Mesenchymal stem cell (in vitro differentiated cells and primary cell): ENCODE measurements around the gene PPP1R36.
"Not testable (repeated sequence)": the region's sequence is repeated elsewhere in the genome, so short reads cannot be mapped to it uniquely, and the experiment has no call there.

ENCODE experiments used
- DNase-seq: peaks from one replicate; pipeline ENCODE4 v3.0.0-alpha.2; 2013
- H2AFZ ChIP-seq: one replicate; pipeline ENCODE4 v1.6.1; 2013; ENCODE audit warnings: low read depth, mild to moderate bottlenecking, control low read depth, inconsistent platforms, low read length, moderate library complexity
- H2AK5ac ChIP-seq: 2 replicates; pipeline ENCODE4 v1.6.1; 2013; ENCODE audit warnings: low read length, moderate library complexity, mild to moderate bottlenecking, inconsistent platforms; ENCODE audit not compliant: severe bottlenecking
- H2BK120ac ChIP-seq: one replicate; pipeline ENCODE4 v1.6.1; 2013; ENCODE audit warnings: low read depth, mild to moderate bottlenecking, inconsistent platforms, low read length, moderate library complexity
- H2BK12ac ChIP-seq, 2 experiments: one replicate each; pipeline ENCODE4 v1.6.1; 2013; ENCODE audit warnings: inconsistent platforms in 2 of 2, low read length in 2 of 2, mild to moderate bottlenecking in 2 of 2, moderate library complexity in 2 of 2, control low read depth in 1 of 2
- H2BK15ac ChIP-seq: one replicate; pipeline ENCODE4 v1.6.1; 2013; ENCODE audit warnings: mild to moderate bottlenecking, low read depth, inconsistent platforms; ENCODE audit not compliant: poor library complexity, severe bottlenecking
- H2BK5ac ChIP-seq: 2 replicates; pipeline ENCODE4 v1.6.1; 2013; ENCODE audit warnings: low read depth, mild to moderate bottlenecking, low read length, control low read depth, inconsistent platforms; ENCODE audit not compliant: poor library complexity, severe bottlenecking
- H3K14ac ChIP-seq, 2 experiments: one replicate each; pipeline ENCODE4 v1.6.1; 2013; ENCODE audit warnings: inconsistent platforms in 2 of 2, low read length in 2 of 2, control low read depth in 1 of 2, mild to moderate bottlenecking in 1 of 2, moderate library complexity in 1 of 2
- H3K18ac ChIP-seq, 2 experiments: one replicate each; pipeline ENCODE4 v1.6.1; 2013; ENCODE audit warnings: inconsistent platforms in 2 of 2, low read length in 2 of 2, control low read depth in 1 of 2, low read depth in 1 of 2, mild to moderate bottlenecking in 1 of 2
- H3K23ac ChIP-seq, 2 experiments: one replicate each; pipeline ENCODE4 v1.6.1; 2013; ENCODE audit warnings: inconsistent platforms in 2 of 2, low read length in 2 of 2, mild to moderate bottlenecking in 2 of 2, moderate library complexity in 2 of 2, control low read depth in 1 of 2
- H3K27ac ChIP-seq: 2 replicates; pipeline ENCODE4 v1.5.1; 2013; ENCODE audit warnings: mild to moderate bottlenecking, moderate library complexity, low read length, control low read depth, inconsistent platforms; ENCODE audit not compliant: poor library complexity, severe bottlenecking
- H3K27me3 ChIP-seq, 2 experiments: 2 replicates each; pipeline versions ENCODE4 v1.6.1 to v1.7.0; 2013; ENCODE audit warnings: low read length in 2 of 2, mild to moderate bottlenecking in 2 of 2, moderate library complexity in 2 of 2, control low read depth in 1 of 2, inconsistent platforms in 1 of 2; ENCODE audit not compliant: control insufficient read depth in 1 of 2, insufficient read depth in 1 of 2
- H3K36me3 ChIP-seq, 2 experiments: 2 replicates each; pipeline versions ENCODE4 v1.6.1 to v1.7.0; 2013; ENCODE audit warnings: low read length in 2 of 2, control low read depth in 1 of 2, inconsistent platforms in 1 of 2, low read depth in 1 of 2, mild to moderate bottlenecking in 1 of 2; ENCODE audit not compliant: insufficient read depth in 2 of 2, control insufficient read depth in 1 of 2
- H3K4ac ChIP-seq, 2 experiments: one replicate each; pipeline ENCODE4 v1.6.1; 2013; ENCODE audit warnings: inconsistent platforms in 2 of 2, low read length in 2 of 2, mild to moderate bottlenecking in 2 of 2, moderate library complexity in 2 of 2, control low read depth in 1 of 2, low read depth in 1 of 2
- H3K4me1 ChIP-seq: 2 replicates; pipeline ENCODE4 v1.6.1; 2013; ENCODE audit warnings: low read depth, low read length, control low read depth; ENCODE audit not compliant: control insufficient read depth, insufficient read depth
- H3K4me2 ChIP-seq: 2 replicates; pipeline ENCODE4 v1.6.1; 2013; ENCODE audit warnings: low read length, mild to moderate bottlenecking, inconsistent platforms; ENCODE audit not compliant: poor library complexity, severe bottlenecking
- H3K4me3 ChIP-seq, 2 experiments: 2 replicates each; pipeline versions ENCODE4 v1.5.1 to v1.7.0; 2013; ENCODE audit warnings: low read length in 2 of 2, mild to moderate bottlenecking in 2 of 2, control low read depth in 1 of 2, low read depth in 1 of 2; ENCODE audit not compliant: insufficient read depth in 1 of 2
- H3K79me1 ChIP-seq: replicated peaks from 2 replicates; pipeline ENCODE4 v1.6.1; 2013; ENCODE audit warnings: mild to moderate bottlenecking, control low read depth, low read length, inconsistent platforms; ENCODE audit not compliant: poor library complexity, severe bottlenecking
- H3K9ac ChIP-seq: 2 replicates; pipeline ENCODE4 v1.7.0; 2013; ENCODE audit warnings: mild to moderate bottlenecking, low read length, moderate library complexity
- H3K9me3 ChIP-seq: 2 replicates; pipeline ENCODE4 v1.7.0; 2013; ENCODE audit warnings: mild to moderate bottlenecking, low read length; ENCODE audit not compliant: control insufficient read depth
- H4K8ac ChIP-seq: one replicate; pipeline ENCODE4 v1.6.1; 2013; ENCODE audit warnings: inconsistent platforms, mild to moderate bottlenecking, low read length, moderate library complexity
- H4K91ac ChIP-seq: one replicate; pipeline ENCODE4 v1.6.1; 2013; ENCODE audit warnings: mild to moderate bottlenecking, low read length, inconsistent platforms
- WGBS: methylation state at CpG from one replicate; pipeline ENCODE4 v1.1.7; 2013; ENCODE audit warnings: mixed read lengths; 5-methylcytosine and 5-hydroxymethylcytosine counted together

PPP1R36 gene

GRCh38 chr14:64513271-64513670 lies 36.5 kb upstream of the PPP1R36 start:
- H3K4me1 ChIP-seq = peaks cover 4% of the 10 kb centered on the region
- H3K4me3 ChIP-seq = no peak overlapping the region
- peaks cover 0 to 5% of the 10 kb centered on the region in 2 experiments for H3K36me3 ChIP-seq
- no peak overlapping the region for H2BK5ac ChIP-seq
- no peak overlapping the region for H3K14ac ChIP-seq
- H4K8ac ChIP-seq = no peak overlapping the region
- no peak overlapping the region for H2BK120ac ChIP-seq
- no peak overlapping the region for H3K9ac ChIP-seq
- H3K9me3 ChIP-seq = no peaks in the 10 kb centered on the region
- H2BK12ac ChIP-seq = no peak overlapping the region
- H3K23ac ChIP-seq = no peak overlapping the region
- H3K18ac ChIP-seq = no peak overlapping the region
- no peaks in the 10 kb centered on the region for H3K27me3 ChIP-seq
- H2BK15ac ChIP-seq = no peak overlapping the region
- no peak overlapping the region for H3K4me2 ChIP-seq
- no peak overlapping the region for H2AFZ ChIP-seq
- H2AK5ac ChIP-seq = no peak overlapping the region
- DNase-seq = no peak
- no peak overlapping the region for H3K27ac ChIP-seq
- H4K91ac ChIP-seq = no peak overlapping the region
- no peak overlapping the region for H3K4ac ChIP-seq
- H3K79me1 ChIP-seq = peaks cover 1% of the 10 kb centered on the region
- WGBS = 90% methylated on average over 1 of the region's 2 CpGs

GRCh38 chr14:64515053-64515452 lies 34.7 kb upstream of the PPP1R36 start:
- Histone ChIP-seq H3K18ac (no peak overlapping the region), H3K9me3 (no peaks in the 10 kb centered on the region), H3K79me1 (peaks cover 1% of the 10 kb centered on the region), H2BK15ac (no peak overlapping the region), H4K91ac (no peak overlapping the region), H3K14ac (no peak overlapping the region), H2BK5ac (no peak overlapping the region), H3K4ac (no peak overlapping the region), H4K8ac (no peak overlapping the region), H3K36me3 (peaks cover 0 to 5% of the 10 kb centered on the region in 2 experiments), H3K4me3 (no peak overlapping the region), H3K27ac (no peak overlapping the region), H3K4me1 (peaks cover 1% of the 10 kb centered on the region), H3K4me2 (no peak overlapping the region), H2AK5ac (no peak overlapping the region), H2BK12ac (no peak overlapping the region), H2AFZ (no peak overlapping the region), H2BK120ac (no peak overlapping the region), H3K23ac (no peak overlapping the region), H3K9ac (no peak overlapping the region), H3K27me3 (no peaks in the 10 kb centered on the region)
- DNase-seq = no peak
- WGBS = 100% methylated on average over 1 of the region's 1 CpG

- Histone ChIP-seq H3K27me3 (no peaks in the 10 kb centered on the region), H3K14ac (no peak overlapping the region), H3K9me3 (no peaks in the 10 kb centered on the region), H2BK5ac (no peak overlapping the region), H4K91ac (no peak overlapping the region), H2BK120ac (no peak overlapping the region), H3K4me1 (peaks cover 4% of the 10 kb centered on the region), H2AFZ (no peak overlapping the region), H3K18ac (no peak overlapping the region), H3K4me2 (no peak overlapping the region), H3K4me3 (no peak overlapping the region), H2BK15ac (no peak overlapping the region), H3K23ac (no peak overlapping the region), H3K79me1 (no peaks in the 10 kb centered on the region), H2AK5ac (no peak overlapping the region), H2BK12ac (no peak overlapping the region), H3K4ac (no peak overlapping the region), H3K36me3 (peaks cover 0 to 7% of the 10 kb centered on the region in 2 experiments), H3K27ac (no peak overlapping the region), H3K9ac (no peak overlapping the region), H4K8ac (no peak overlapping the region)
- 100% methylated on average over 1 of the region's 1 CpG for WGBS
- DNase-seq = no peak
Observed at GRCh38 chr14:64516969-64517368, 32.8 kb upstream of the PPP1R36 start.

GRCh38 chr14:64517667-64518066 lies 32.1 kb upstream of the PPP1R36 start:
- H2BK5ac ChIP-seq, H2AK5ac ChIP-seq, H4K91ac ChIP-seq, H3K9ac ChIP-seq, H3K27me3 ChIP-seq, H3K4me3 ChIP-seq, H3K18ac ChIP-seq, H2AFZ ChIP-seq, H4K8ac ChIP-seq, H3K4me2 ChIP-seq, H3K4me1 ChIP-seq, H3K4ac ChIP-seq, H2BK15ac ChIP-seq, H3K27ac ChIP-seq, H3K23ac ChIP-seq, H2BK12ac ChIP-seq, H3K14ac ChIP-seq, DNase-seq, H3K79me1 ChIP-seq, H2BK120ac ChIP-seq, H3K9me3 ChIP-seq: not testable (repeated sequence)
- H3K36me3 ChIP-seq = peaks cover 0 to 14% of the 10 kb centered on the region in 2 experiments
- 94% methylated on average over 6 of the region's 6 CpGs for WGBS
